ENCODE results near the gene DNAJB9. TPM values are rescaled to one million over a fixed set of nuclear protein-coding genes. Genes with fewer than 3 reads are reported as not detected.

The DNAJB9 gene
- total RNA-seq, 1 donor from 2014 or later: 29.0 TPM

- no peaks in the 10 kb centered on the region for H3K9me3 Mint-ChIP-seq (ENCODE audit: low read depth)
- no peaks in the 10 kb centered on the region for H3K36me3 Mint-ChIP-seq (ENCODE audit: low read depth)
- H3K27ac Mint-ChIP-seq (ENCODE audit: unreplicated experiment): no peak overlapping the region
- TF ChIP-seq, protein P1, sequence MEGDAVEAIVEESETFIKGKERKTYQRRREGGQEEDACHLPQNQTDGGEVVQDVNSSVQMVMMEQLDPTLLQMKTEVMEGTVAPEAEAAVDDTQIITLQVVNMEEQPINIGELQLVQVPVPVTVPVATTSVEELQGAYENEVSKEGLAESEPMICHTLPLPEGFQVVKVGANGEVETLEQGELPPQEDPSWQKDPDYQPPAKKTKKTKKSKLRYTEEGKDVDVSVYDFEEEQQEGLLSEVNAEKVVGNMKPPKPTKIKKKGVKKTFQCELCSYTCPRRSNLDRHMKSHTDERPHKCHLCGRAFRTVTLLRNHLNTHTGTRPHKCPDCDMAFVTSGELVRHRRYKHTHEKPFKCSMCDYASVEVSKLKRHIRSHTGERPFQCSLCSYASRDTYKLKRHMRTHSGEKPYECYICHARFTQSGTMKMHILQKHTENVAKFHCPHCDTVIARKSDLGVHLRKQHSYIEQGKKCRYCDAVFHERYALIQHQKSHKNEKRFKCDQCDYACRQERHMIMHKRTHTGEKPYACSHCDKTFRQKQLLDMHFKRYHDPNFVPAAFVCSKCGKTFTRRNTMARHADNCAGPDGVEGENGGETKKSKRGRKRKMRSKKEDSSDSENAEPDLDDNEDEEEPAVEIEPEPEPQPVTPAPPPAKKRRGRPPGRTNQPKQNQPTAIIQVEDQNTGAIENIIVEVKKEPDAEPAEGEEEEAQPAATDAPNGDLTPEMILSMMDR (IDR thresholded peaks at IDR 0.05): no peak
- no peak overlapping the region for H3K4me3 Mint-ChIP-seq (ENCODE audit: unreplicated experiment)
- DNase-seq (ENCODE audit: low spot score): no peak
- no peaks in the 10 kb centered on the region for H3K4me1 Mint-ChIP-seq (ENCODE audit: low read depth)
- peaks cover 6% of the 10 kb centered on the region for H3K27me3 Mint-ChIP-seq (ENCODE audit: low read depth)
These were observed 34.8 kb downstream of the DNAJB9 start for GRCh38 chr7:108604307-108605077.

GRCh38 chr7:108605559-108606201 is 36.0 kb downstream of the DNAJB9 start:
- H3K4me1 Mint-ChIP-seq (ENCODE audit: low read depth): no peaks in the 10 kb centered on the region
- DNase-seq (ENCODE audit: low spot score): no peak
- H3K27me3 Mint-ChIP-seq (ENCODE audit: low read depth): no peaks in the 10 kb centered on the region
- TF ChIP-seq, protein P1 (IDR thresholded peaks at IDR 0.05): no peak
- H3K4me3 Mint-ChIP-seq (ENCODE audit: unreplicated experiment): no peak overlapping the region
- H3K9me3 Mint-ChIP-seq (ENCODE audit: low read depth): no peaks in the 10 kb centered on the region
- H3K36me3 Mint-ChIP-seq (ENCODE audit: low read depth): no peaks in the 10 kb centered on the region
- H3K27ac Mint-ChIP-seq (ENCODE audit: unreplicated experiment): no peak overlapping the region

GRCh38 chr7:108609643-108610042 is 40.0 kb downstream of the DNAJB9 start:
- Mint-ChIP-seq H3K9me3 (ENCODE audit: low read depth) (no peaks in the 10 kb centered on the region), H3K27ac (ENCODE audit: unreplicated experiment) (no peak overlapping the region), H3K27me3 (ENCODE audit: low read depth) (peaks cover 11% of the 10 kb centered on the region), H3K4me3 (ENCODE audit: unreplicated experiment) (no peak overlapping the region), H3K36me3 (ENCODE audit: low read depth) (no peaks in the 10 kb centered on the region), H3K4me1 (ENCODE audit: low read depth) (no peaks in the 10 kb centered on the region)
- no peak for DNase-seq (ENCODE audit: low spot score)
- TF ChIP-seq, protein P1 (IDR thresholded peaks at IDR 0.05): no peak

- TF ChIP-seq, protein P1 (IDR thresholded peaks at IDR 0.05): no peak
- no peak overlapping the region for H3K27ac Mint-ChIP-seq (ENCODE audit: unreplicated experiment)
- peaks cover 11% of the 10 kb centered on the region for H3K27me3 Mint-ChIP-seq (ENCODE audit: low read depth)
- no peaks in the 10 kb centered on the region for H3K9me3 Mint-ChIP-seq (ENCODE audit: low read depth)
- no peaks in the 10 kb centered on the region for H3K4me1 Mint-ChIP-seq (ENCODE audit: low read depth)
- DNase-seq (ENCODE audit: low spot score): no peak
- H3K4me3 Mint-ChIP-seq (ENCODE audit: unreplicated experiment): no peak overlapping the region
- H3K36me3 Mint-ChIP-seq (ENCODE audit: low read depth): no peaks in the 10 kb centered on the region
These were observed 41.6 kb downstream of the DNAJB9 start for GRCh38 chr7:108611268-108611667.

GRCh38 chr7:108613147-108613948 is 43.7 kb downstream of the DNAJB9 start:
- H3K4me1 Mint-ChIP-seq (ENCODE audit: low read depth): no peaks in the 10 kb centered on the region

More at GRCh38 chr7:108613147-108613948, 43.7 kb downstream of the DNAJB9 start:
- peaks cover 16% of the 10 kb centered on the region for H3K27me3 Mint-ChIP-seq (ENCODE audit: low read depth)
- H3K36me3 Mint-ChIP-seq (ENCODE audit: low read depth): no peaks in the 10 kb centered on the region
- no peak for DNase-seq (ENCODE audit: low spot score)
- H3K27ac Mint-ChIP-seq (ENCODE audit: unreplicated experiment): no peak overlapping the region
- no peak overlapping the region for H3K4me3 Mint-ChIP-seq (ENCODE audit: unreplicated experiment)
- H3K9me3 Mint-ChIP-seq (ENCODE audit: low read depth): no peaks in the 10 kb centered on the region
- TF ChIP-seq, protein P1 (IDR thresholded peaks at IDR 0.05): peak; percentile 93

Measured in chondrocyte (in vitro differentiated cells).